Keratinocyte (primary cell): ENCODE results near the gene WDR7.

Source experiments
- CTCF ChIP-seq, 3 experiments: IDR thresholded peaks in 1 of 3; conservative IDR thresholded peaks in 1 of 3; optimal IDR thresholded peaks in 1 of 3; 2 replicates in 2 of 3; 3 replicates in 1 of 3; pipeline versions ENCODE3 to v1.5.1; 2011; ENCODE audit warnings: low read length in 3 of 3, mild to moderate bottlenecking in 3 of 3, moderate library complexity in 2 of 3, control low read depth in 1 of 3, inconsistent platforms in 1 of 3; ENCODE audit not compliant: insufficient read depth in 2 of 3; ENCODE audit errors: extremely low read depth in 1 of 3
- EZH2 ChIP-seq: IDR thresholded peaks from one replicate; pipeline ENCODE4 v1.6.1; 2012; ENCODE audit warnings: inconsistent platforms, mild to moderate bottlenecking, low read length, moderate library complexity

DNA sequence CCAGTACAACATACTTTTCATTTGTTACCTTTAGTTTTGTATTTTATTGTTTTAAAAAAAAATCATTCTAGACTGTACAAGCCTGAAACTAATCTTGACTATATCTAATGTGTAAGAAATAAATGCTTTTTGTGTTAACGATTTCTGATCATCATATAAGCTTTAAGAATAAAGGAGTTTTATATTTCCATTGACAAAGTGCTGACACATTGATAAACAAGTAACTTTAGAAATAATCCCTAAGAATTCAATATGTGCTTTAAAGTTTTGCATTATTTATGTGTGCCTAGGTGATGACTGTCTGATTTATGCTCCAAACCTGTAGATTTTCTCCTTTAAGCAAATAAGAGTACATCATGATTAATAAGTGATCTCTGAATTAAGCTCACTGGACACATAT lies 248.5 kb downstream of the WDR7 start:
- TF ChIP-seq CTCF (optimal IDR thresholded peaks at IDR 0.05 in 1 of 3, IDR thresholded peaks at IDR 0.05 in 1 of 3, conservative IDR thresholded peaks at IDR 0.05 in 1 of 3; ENCODE audit: extremely low read depth in 1 of 3, insufficient read depth in 2 of 3, low read length in 3 of 3): no peak
- no peak for TF ChIP-seq EZH2
